ENCODE results near the gene TWIST2. TPM values are rescaled to one million over a fixed set of nuclear protein-coding genes. Genes with fewer than 3 reads are reported as not detected.

Gene TWIST2
- total and polyA plus RNA-seq, 9 of the 15 experiments (the other 6 are each of a cell fraction or from before 2014, with no cell fraction given): not detected

- TF ChIP-seq ZNF318 (IDR thresholded peaks at IDR 0.05; ENCODE audit: borderline replicate concordance in 1 of 2, low read depth in 1 of 2) (no peak), THRAP3 (IDR thresholded peaks at IDR 0.05; ENCODE audit: borderline replicate concordance) (no peak), CBFA2T3 (IDR thresholded peaks at IDR 0.05) (no peak), CXXC5 (CRISPR knock-in tag; IDR thresholded peaks at IDR 0.05) (no peak), FOXJ3 (CRISPR knock-in tag; IDR thresholded peaks at IDR 0.05) (no peak), TFAM (CRISPR knock-in tag; conservative IDR thresholded peaks at IDR 0.05) (no peak), HES1 (IDR thresholded peaks at IDR 0.05; ENCODE audit: low read depth) (no peak), ZBTB9 (CRISPR knock-in tag; IDR thresholded peaks at IDR 0.05) (no peak), NR4A1 (CRISPR knock-in tag; IDR thresholded peaks at IDR 0.05) (no peak), NR4A1 (tag; IDR thresholded peaks at IDR 0.05) (no peak), ZNF57 (CRISPR knock-in tag; IDR thresholded peaks at IDR 0.05) (no peak), EHMT2 (IDR thresholded peaks at IDR 0.05) (no peak)
Observed at GRCh38 chr2:238811293-238811692, 36.6 kb upstream of the TWIST2 start (continued).

Measured in K562 (cell line).